Activated CD4-positive, alpha-beta T cell treated with anti-CD3 and anti-CD28 coated beads, Interleukin-2, amount 50 U/mL, for 48 hours (primary cell): ENCODE data around the gene PLIN1.

Experiments
- DNase-seq, 2 experiments: peaks; one replicate each; pipeline ENCODE4 v3.0.0-alpha.2; 2020

The PLIN1 gene

GRCh38 chr15:89649716-89650115 lies 29.5 kb downstream of the PLIN1 start:
- DNase-seq, result no peak

- DNase-seq, result no peak
These were observed 30.0 kb downstream of the PLIN1 start for GRCh38 chr15:89649013-89649625.

- no peak for DNase-seq
These were observed 30.8 kb downstream of the PLIN1 start for GRCh38 chr15:89648106-89649012.

GRCh38 chr15:89647191-89647851 lies 31.8 kb downstream of the PLIN1 start:
- peak; percentile 81 to 82 for DNase-seq

GRCh38 chr15:89646416-89647141 lies 32.6 kb downstream of the PLIN1 start:
- no peak for DNase-seq

- DNase-seq, result no peak
These were observed 33.5 kb downstream of the PLIN1 start for GRCh38 chr15:89645680-89646079.

GRCh38 chr15:89642106-89642505 lies 37.1 kb downstream of the PLIN1 start:
- no peak for DNase-seq

- DNase-seq, result no peak
These were observed 38.1 kb downstream of the PLIN1 start for GRCh38 chr15:89641053-89641452.

- DNase-seq, result no peak
These were observed 38.9 kb downstream of the PLIN1 start for GRCh38 chr15:89640245-89640644.

GRCh38 chr15:89633585-89633984 lies 45.6 kb downstream of the PLIN1 start:
- DNase-seq, result no peak

- DNase-seq, result no peak
These were observed 46.4 kb downstream of the PLIN1 start for GRCh38 chr15:89632563-89633430.

GRCh38 chr15:89631902-89632264 lies 47.3 kb downstream of the PLIN1 start:
- DNase-seq, result no peak

- no peak for DNase-seq
These were observed 47.9 kb downstream of the PLIN1 start for GRCh38 chr15:89630974-89631901.

GRCh38 chr15:89630260-89630659 lies 48.9 kb downstream of the PLIN1 start:
- no peak for DNase-seq

GRCh38 chr15:89629829-89630228 lies 49.3 kb downstream of the PLIN1 start:
- no peak for DNase-seq

GRCh38 chr15:89628806-89629715 lies 50.1 kb downstream of the PLIN1 start:
- DNase-seq, result no peak

- DNase-seq, result no peak
These were observed 50.9 kb downstream of the PLIN1 start for GRCh38 chr15:89628301-89628700.

GRCh38 chr15:89627256-89627970 lies 51.8 kb downstream of the PLIN1 start:
- DNase-seq, result no peak

GRCh38 chr15:89625716-89626115 lies 53.5 kb downstream of the PLIN1 start:
- DNase-seq, result no peak
